ENCODE results near the gene N4BP2L1.

N4BP2L1 gene

DNA sequence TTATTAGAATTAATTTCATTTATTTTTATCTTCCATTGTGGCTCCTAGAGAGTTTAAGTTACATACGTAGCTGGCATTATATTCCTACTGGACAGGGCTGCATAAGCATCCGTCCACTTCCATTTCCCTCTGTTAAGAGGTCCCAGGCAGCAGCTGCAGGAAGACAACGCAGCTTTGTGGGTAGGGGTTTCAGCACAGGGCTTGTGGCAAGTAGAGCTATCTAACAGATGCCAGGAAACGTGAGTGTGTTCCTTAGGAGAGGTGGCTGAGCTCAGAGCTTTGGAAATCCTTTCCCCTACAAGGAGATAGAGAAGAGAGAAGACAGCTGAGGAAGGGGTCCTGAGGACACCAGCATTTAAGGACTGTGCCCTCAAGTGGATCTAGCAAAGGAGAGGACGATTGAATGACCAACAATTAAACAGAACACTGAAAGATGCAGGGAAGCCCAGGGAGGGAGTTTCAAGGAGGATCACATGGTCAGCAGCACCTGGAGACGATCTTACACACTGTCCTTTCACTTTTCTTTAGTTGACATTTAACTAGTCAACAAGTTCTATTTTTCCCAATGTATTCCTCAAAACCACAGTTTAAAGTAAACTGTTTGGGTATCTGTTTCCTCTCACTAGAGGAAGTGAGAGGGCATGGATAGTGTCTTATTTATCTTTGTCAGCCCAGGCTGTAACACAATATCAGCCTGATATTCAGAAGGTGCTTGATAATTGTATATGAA is 2.3 kb upstream of the N4BP2L1 start:
- H3K4me1 ChIP-seq (ENCODE audit: control insufficient read depth, insufficient read depth, low read length) = peaks cover 8% of the 10 kb centered on the region; the same call in 1 of the 2 replicates
- H3K27ac ChIP-seq (ENCODE audit: low read depth, low read length) = no peak overlapping the region
- no peak overlapping the region for H3K4me3 ChIP-seq (ENCODE audit: low read depth, low read length)
- no peak overlapping the region for H3K9ac ChIP-seq (ENCODE audit: low read depth, low read length)
- H3K9me3 ChIP-seq (ENCODE audit: control insufficient read depth, insufficient read depth, low read length) = no peaks in the 10 kb centered on the region
- H3K36me3 ChIP-seq (ENCODE audit: control insufficient read depth, insufficient read depth, low read length) = no peaks in the 10 kb centered on the region
- H3K27me3 ChIP-seq (ENCODE audit: control insufficient read depth, insufficient read depth, low read length) = peaks cover 14% of the 10 kb centered on the region

GRCh38 chr13:32429433-32429909 is 1.5 kb upstream of the N4BP2L1 start:
- peaks cover 8% of the 10 kb centered on the region; the same call in 1 of the 2 replicates for H3K4me1 ChIP-seq (ENCODE audit: control insufficient read depth, insufficient read depth, low read length)
- no peak overlapping the region for H3K9ac ChIP-seq (ENCODE audit: low read depth, low read length)
- no peaks in the 10 kb centered on the region for H3K9me3 ChIP-seq (ENCODE audit: control insufficient read depth, insufficient read depth, low read length)
- H3K4me3 ChIP-seq (ENCODE audit: low read depth, low read length) = no peak overlapping the region
- H3K27me3 ChIP-seq (ENCODE audit: control insufficient read depth, insufficient read depth, low read length) = peaks cover 16% of the 10 kb centered on the region
- no peaks in the 10 kb centered on the region for H3K36me3 ChIP-seq (ENCODE audit: control insufficient read depth, insufficient read depth, low read length)
- H3K27ac ChIP-seq (ENCODE audit: low read depth, low read length) = no peak overlapping the region

GRCh38 chr13:32428581-32429432 is 877 bp upstream of the N4BP2L1 start:
- Histone ChIP-seq H3K9ac (ENCODE audit: low read depth, low read length) (no peak overlapping the region), H3K9me3 (ENCODE audit: control insufficient read depth, insufficient read depth, low read length) (no peaks in the 10 kb centered on the region), H3K4me1 (ENCODE audit: control insufficient read depth, insufficient read depth, low read length) (peaks cover 8% of the 10 kb centered on the region; the same call in 1 of the 2 replicates), H3K36me3 (ENCODE audit: control insufficient read depth, insufficient read depth, low read length) (no peaks in the 10 kb centered on the region), H3K27me3 (ENCODE audit: control insufficient read depth, insufficient read depth, low read length) (peaks cover 16% of the 10 kb centered on the region), H3K27ac (ENCODE audit: low read depth, low read length) (peak overlapping the region; percentile 48), H3K4me3 (ENCODE audit: low read depth, low read length) (peak overlapping the region; percentile 82)

GRCh38 chr13:32426990-32427851 is 709 bp downstream of the N4BP2L1 start:
- Histone ChIP-seq H3K4me3 (ENCODE audit: low read depth, low read length) (peak overlapping the region; percentile 82), H3K36me3 (ENCODE audit: control insufficient read depth, insufficient read depth, low read length) (no peaks in the 10 kb centered on the region), H3K27me3 (ENCODE audit: control insufficient read depth, insufficient read depth, low read length) (peaks cover 16% of the 10 kb centered on the region), H3K4me1 (ENCODE audit: control insufficient read depth, insufficient read depth, low read length) (peaks cover 8% of the 10 kb centered on the region; the same call in 1 of the 2 replicates), H3K27ac (ENCODE audit: low read depth, low read length) (peak overlapping the region; percentile 48), H3K9me3 (ENCODE audit: control insufficient read depth, insufficient read depth, low read length) (no peaks in the 10 kb centered on the region), H3K9ac (ENCODE audit: low read depth, low read length) (no peak overlapping the region)

- peak overlapping the region; percentile 82 for H3K4me3 ChIP-seq (ENCODE audit: low read depth, low read length)
- no peak overlapping the region for H3K9ac ChIP-seq (ENCODE audit: low read depth, low read length)
- no peaks in the 10 kb centered on the region for H3K36me3 ChIP-seq (ENCODE audit: control insufficient read depth, insufficient read depth, low read length)
- no peaks in the 10 kb centered on the region for H3K9me3 ChIP-seq (ENCODE audit: control insufficient read depth, insufficient read depth, low read length)
- peaks cover 16% of the 10 kb centered on the region for H3K27me3 ChIP-seq (ENCODE audit: control insufficient read depth, insufficient read depth, low read length)
- no peak overlapping the region for H3K27ac ChIP-seq (ENCODE audit: low read depth, low read length)
- H3K4me1 ChIP-seq (ENCODE audit: control insufficient read depth, insufficient read depth, low read length) = peaks cover 8% of the 10 kb centered on the region; the same call in 1 of the 2 replicates
Observed at GRCh38 chr13:32426191-32426989, 1.5 kb downstream of the N4BP2L1 start.

- H3K4me3 ChIP-seq (ENCODE audit: low read depth, low read length) = no peak overlapping the region
Observed at GRCh38 chr13:32425158-32425557, 2.8 kb downstream of the N4BP2L1 start.

DNA sequence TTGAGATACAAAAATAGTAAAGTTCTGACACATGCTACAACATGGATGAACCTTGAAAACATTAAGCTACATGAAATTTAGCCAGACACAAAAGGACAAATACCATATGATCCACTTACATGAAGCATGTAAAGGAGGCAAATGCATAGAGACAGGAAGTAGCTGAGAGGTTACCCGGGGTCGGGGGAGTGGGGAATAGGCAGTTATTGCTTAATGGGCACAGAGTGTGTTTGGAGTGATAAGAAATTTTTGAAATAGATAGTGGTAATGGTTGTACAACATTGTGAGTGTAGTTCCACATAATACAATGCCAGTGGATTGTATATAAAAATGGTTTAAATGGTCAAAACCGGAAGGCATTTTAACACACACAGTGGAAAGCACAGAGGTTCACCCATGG is 4.3 kb downstream of the N4BP2L1 start:
- peaks cover 8% of the 10 kb centered on the region; the same call in 1 of the 2 replicates for H3K4me1 ChIP-seq (ENCODE audit: control insufficient read depth, insufficient read depth, low read length)
- peaks cover 16% of the 10 kb centered on the region for H3K27me3 ChIP-seq (ENCODE audit: control insufficient read depth, insufficient read depth, low read length)
- no peaks in the 10 kb centered on the region for H3K9me3 ChIP-seq (ENCODE audit: control insufficient read depth, insufficient read depth, low read length)
- H3K36me3 ChIP-seq (ENCODE audit: control insufficient read depth, insufficient read depth, low read length) = no peaks in the 10 kb centered on the region
- H3K4me3 ChIP-seq (ENCODE audit: low read depth, low read length) = no peak overlapping the region
- no peak overlapping the region for H3K9ac ChIP-seq (ENCODE audit: low read depth, low read length)
- no peak overlapping the region for H3K27ac ChIP-seq (ENCODE audit: low read depth, low read length)

More at GRCh38 chr13:32425158-32425557, 2.8 kb downstream of the N4BP2L1 start:
- Histone ChIP-seq H3K9ac (ENCODE audit: low read depth, low read length) (no peak overlapping the region), H3K36me3 (ENCODE audit: control insufficient read depth, insufficient read depth, low read length) (no peaks in the 10 kb centered on the region), H3K4me1 (ENCODE audit: control insufficient read depth, insufficient read depth, low read length) (peaks cover 8% of the 10 kb centered on the region; the same call in 1 of the 2 replicates), H3K27me3 (ENCODE audit: control insufficient read depth, insufficient read depth, low read length) (peaks cover 16% of the 10 kb centered on the region), H3K27ac (ENCODE audit: low read depth, low read length) (no peak overlapping the region), H3K9me3 (ENCODE audit: control insufficient read depth, insufficient read depth, low read length) (no peaks in the 10 kb centered on the region)

DNA sequence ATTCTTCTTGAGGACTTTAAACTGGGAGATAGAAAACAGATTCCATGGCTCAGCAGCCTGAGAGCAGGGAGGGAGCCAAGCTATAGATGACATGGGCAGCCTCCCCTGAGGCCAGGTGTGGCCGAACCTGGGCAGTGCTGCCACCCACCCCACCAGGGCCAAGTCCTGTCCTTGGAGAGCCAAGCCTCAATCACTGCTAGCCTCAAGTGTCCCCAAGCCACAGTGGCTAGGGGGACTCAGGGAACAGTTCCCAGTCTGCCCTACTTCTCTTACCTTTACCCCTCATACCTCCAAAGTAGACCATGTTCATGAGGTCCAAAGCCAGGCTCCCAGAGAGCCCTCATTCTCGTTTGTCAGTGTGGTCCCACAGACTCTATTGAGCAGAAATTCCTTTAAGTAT is 8.1 kb downstream of the N4BP2L1 start:
- Histone ChIP-seq H3K9ac (ENCODE audit: low read depth, low read length) (no peak overlapping the region), H3K9me3 (ENCODE audit: control insufficient read depth, insufficient read depth, low read length) (peaks cover 4% of the 10 kb centered on the region), H3K4me3 (ENCODE audit: low read depth, low read length) (no peak overlapping the region), H3K27ac (ENCODE audit: low read depth, low read length) (no peak overlapping the region), H3K27me3 (ENCODE audit: control insufficient read depth, insufficient read depth, low read length) (no peaks in the 10 kb centered on the region), H3K4me1 (ENCODE audit: control insufficient read depth, insufficient read depth, low read length) (0 out of 2 replicates have a peak, but pooled peaks cover 4% of the 10 kb centered on the region), H3K36me3 (ENCODE audit: control insufficient read depth, insufficient read depth, low read length) (no peaks in the 10 kb centered on the region)

- H3K4me1 ChIP-seq (ENCODE audit: control insufficient read depth, insufficient read depth, low read length) = 0 out of 2 replicates have a peak, but pooled peaks cover 4% of the 10 kb centered on the region
Observed at GRCh38 chr13:32417995-32418394, 9.9 kb downstream of the N4BP2L1 start.

DNA sequence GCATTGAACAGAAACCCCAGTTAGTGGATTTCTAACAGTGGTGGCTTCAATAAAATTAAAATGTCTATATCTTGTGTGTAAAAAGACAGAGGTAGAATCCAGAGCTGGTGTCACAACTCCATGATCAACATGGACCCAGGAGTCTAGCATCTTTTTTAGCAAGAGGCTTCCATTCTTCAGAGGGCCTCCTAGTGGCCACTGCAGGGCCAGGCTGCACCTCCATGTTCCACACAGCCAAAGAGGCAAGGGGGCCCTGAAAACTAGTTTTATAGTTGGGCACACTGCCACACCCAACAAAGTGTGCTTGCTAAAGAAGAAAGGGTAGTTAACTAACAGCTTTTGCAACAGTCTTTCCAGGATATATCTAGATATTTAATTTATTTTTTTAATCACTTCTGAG is 12.9 kb downstream of the N4BP2L1 start:
- H3K27ac ChIP-seq (ENCODE audit: low read depth, low read length) = no peak overlapping the region
- no peak overlapping the region for H3K4me3 ChIP-seq (ENCODE audit: low read depth, low read length)
- H3K9me3 ChIP-seq (ENCODE audit: control insufficient read depth, insufficient read depth, low read length) = peaks cover 4% of the 10 kb centered on the region

More at GRCh38 chr13:32417995-32418394, 9.9 kb downstream of the N4BP2L1 start:
- H3K36me3 ChIP-seq (ENCODE audit: control insufficient read depth, insufficient read depth, low read length) = no peaks in the 10 kb centered on the region
- no peaks in the 10 kb centered on the region for H3K27me3 ChIP-seq (ENCODE audit: control insufficient read depth, insufficient read depth, low read length)
- H3K27ac ChIP-seq (ENCODE audit: low read depth, low read length) = no peak overlapping the region
- H3K4me3 ChIP-seq (ENCODE audit: low read depth, low read length) = no peak overlapping the region
- no peak overlapping the region for H3K9ac ChIP-seq (ENCODE audit: low read depth, low read length)
- peaks cover 4% of the 10 kb centered on the region for H3K9me3 ChIP-seq (ENCODE audit: control insufficient read depth, insufficient read depth, low read length)

More for the DNA sequence above, 12.9 kb downstream of the N4BP2L1 start:
- no peaks in the 10 kb centered on the region for H3K36me3 ChIP-seq (ENCODE audit: control insufficient read depth, insufficient read depth, low read length)
- H3K9ac ChIP-seq (ENCODE audit: low read depth, low read length) = no peak overlapping the region
- H3K27me3 ChIP-seq (ENCODE audit: control insufficient read depth, insufficient read depth, low read length) = peaks cover 6% of the 10 kb centered on the region; the same call in 1 of the 2 replicates
- H3K4me1 ChIP-seq (ENCODE audit: control insufficient read depth, insufficient read depth, low read length) = peaks cover 10% of the 10 kb centered on the region; the same call in 1 of the 2 replicates

Measured in HUES48 (cell line).